ENCODE measurements around the gene SDC3. TPM values are rescaled to one million over a fixed set of nuclear protein-coding genes. Genes with fewer than 3 reads are reported as not detected.

Gene SDC3
- total RNA-seq, 1 donor from 2014 or later = 36.4 TPM

DNA sequence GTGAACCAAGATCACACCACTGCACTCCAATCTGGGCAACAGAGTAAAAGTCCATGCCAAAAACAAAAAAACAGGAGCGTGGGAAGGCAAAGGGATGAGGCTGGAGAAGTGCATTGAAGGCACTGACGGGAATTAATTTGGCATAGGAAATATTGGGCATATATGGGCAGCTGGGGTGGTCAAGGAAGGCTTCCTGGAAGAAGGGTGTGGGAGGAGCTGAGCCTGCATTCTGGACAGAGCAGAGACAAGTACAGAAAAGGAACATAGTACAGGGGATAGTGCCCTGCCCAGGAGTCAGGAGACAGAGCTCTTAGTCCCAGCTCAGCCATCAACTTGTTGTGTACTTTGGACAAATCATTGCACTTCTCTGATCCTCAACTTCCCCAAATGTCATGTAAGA lies 11.7 kb downstream of the SDC3 start:
- H3K36me3 ChIP-seq (ENCODE audit: control insufficient read depth, insufficient read depth, low read length) = no peaks in the 10 kb centered on the region
- TF ChIP-seq, protein P1, sequence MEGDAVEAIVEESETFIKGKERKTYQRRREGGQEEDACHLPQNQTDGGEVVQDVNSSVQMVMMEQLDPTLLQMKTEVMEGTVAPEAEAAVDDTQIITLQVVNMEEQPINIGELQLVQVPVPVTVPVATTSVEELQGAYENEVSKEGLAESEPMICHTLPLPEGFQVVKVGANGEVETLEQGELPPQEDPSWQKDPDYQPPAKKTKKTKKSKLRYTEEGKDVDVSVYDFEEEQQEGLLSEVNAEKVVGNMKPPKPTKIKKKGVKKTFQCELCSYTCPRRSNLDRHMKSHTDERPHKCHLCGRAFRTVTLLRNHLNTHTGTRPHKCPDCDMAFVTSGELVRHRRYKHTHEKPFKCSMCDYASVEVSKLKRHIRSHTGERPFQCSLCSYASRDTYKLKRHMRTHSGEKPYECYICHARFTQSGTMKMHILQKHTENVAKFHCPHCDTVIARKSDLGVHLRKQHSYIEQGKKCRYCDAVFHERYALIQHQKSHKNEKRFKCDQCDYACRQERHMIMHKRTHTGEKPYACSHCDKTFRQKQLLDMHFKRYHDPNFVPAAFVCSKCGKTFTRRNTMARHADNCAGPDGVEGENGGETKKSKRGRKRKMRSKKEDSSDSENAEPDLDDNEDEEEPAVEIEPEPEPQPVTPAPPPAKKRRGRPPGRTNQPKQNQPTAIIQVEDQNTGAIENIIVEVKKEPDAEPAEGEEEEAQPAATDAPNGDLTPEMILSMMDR (IDR thresholded peaks at IDR 0.05; ENCODE audit: insufficient read depth, low read length, poor library complexity, severe bottlenecking) = no peak
- H3K27me3 ChIP-seq (ENCODE audit: control insufficient read depth, insufficient read depth, low read length) = no peaks in the 10 kb centered on the region
- H3K4me3 ChIP-seq (ENCODE audit: low read depth, low read length) = no peak overlapping the region
- no peak for DNase-seq (ENCODE audit: low read depth)

DNA sequence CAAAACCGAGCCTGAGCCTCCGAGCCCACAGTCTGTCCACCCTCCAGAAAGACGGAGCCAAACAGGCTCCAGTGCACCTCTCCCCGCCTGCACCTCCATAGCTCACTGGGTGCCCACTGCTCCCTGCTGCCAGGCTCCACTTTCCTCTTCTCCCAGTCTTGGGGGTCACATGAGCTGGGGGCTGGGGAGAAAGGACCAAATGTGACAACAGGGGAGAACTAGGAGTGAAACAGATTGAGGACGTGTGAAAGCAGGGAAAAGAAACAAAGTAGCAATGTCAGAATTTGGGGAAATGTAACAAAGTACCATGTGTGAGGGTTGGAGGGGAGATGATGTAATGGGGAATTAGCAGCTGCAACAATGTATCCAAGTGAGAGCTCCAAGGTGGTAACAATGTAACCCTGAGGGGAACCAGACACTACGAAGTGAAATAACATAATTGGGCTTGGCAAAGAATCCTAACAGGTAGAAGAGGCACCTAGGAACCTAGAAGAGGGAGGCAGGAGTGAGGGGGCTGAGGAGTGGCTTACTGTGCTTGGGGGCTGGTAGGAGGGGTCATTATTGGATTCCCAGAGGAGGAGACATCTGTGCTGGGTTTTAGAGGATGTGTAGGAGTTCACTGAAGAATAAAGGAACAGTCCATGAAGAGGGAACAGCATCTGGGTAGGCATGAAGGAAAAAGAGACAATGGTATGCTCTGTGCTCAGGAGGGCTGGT lies 12.5 kb downstream of the SDC3 start:
- Histone ChIP-seq H3K4me3 (ENCODE audit: low read depth, low read length) (no peak overlapping the region), H3K36me3 (ENCODE audit: control insufficient read depth, insufficient read depth, low read length) (no peaks in the 10 kb centered on the region), H3K27me3 (ENCODE audit: control insufficient read depth, insufficient read depth, low read length) (no peaks in the 10 kb centered on the region)
- no peak for DNase-seq (ENCODE audit: low read depth)
- TF ChIP-seq, protein P1 (IDR thresholded peaks at IDR 0.05; ENCODE audit: insufficient read depth, low read length, poor library complexity, severe bottlenecking) = no peak

DNA sequence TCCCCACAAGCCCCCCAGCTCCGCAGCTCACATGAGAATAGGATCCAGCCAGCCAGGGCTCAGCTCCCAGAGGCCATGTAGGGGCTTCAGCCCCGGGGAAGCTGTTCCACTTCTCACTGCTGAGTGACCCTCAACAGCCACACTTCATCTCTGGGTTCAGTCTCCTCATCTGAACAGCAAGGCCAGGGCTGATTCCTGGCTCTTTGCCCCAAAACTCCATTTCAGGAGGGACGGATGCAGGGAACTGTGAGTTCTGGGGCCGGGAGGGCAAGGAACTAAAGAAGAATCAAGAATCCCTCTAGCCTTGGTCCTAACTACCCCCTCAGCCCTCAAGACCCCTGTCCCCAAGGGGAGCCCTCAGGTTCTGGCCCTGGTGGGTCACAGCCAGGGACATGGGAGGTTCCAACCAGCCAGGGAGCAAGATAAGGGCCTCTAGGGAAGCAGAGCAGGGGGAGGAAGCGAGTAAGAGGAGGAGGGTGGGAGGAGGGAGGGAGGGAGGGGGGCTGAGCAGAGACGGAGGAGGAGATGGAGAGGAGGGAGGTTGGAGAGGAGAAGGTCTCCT lies 13.1 kb downstream of the SDC3 start:
- DNase-seq (ENCODE audit: low read depth) = no peak
- TF ChIP-seq, protein P1 (IDR thresholded peaks at IDR 0.05; ENCODE audit: insufficient read depth, low read length, poor library complexity, severe bottlenecking) = no peak
- H3K27me3 ChIP-seq (ENCODE audit: control insufficient read depth, insufficient read depth, low read length) = no peaks in the 10 kb centered on the region
- no peaks in the 10 kb centered on the region for H3K36me3 ChIP-seq (ENCODE audit: control insufficient read depth, insufficient read depth, low read length)
- no peak overlapping the region for H3K4me3 ChIP-seq (ENCODE audit: low read depth, low read length)

DNA sequence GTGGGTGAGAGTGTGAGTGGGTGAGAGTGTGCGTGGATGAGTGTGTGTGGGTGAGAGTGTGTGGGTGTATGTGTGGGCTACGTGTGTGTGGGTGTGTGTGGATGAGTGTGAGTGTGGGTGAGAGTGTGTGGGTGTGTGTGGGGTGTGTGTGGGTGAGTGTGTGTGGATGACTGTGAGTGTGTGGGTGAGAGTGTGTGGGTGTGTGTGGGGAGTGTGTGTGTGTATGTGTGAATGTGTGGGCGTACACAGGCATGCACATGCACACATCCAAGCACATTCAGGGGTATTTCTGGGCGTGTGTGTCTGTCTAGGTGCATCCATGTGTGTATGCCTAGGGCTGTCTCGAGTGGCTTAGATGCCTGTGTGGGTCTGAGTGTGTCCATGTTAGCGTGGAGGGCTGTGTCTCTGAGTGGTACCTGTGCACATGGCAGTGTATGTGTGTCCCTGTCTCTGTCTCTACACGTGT lies 14.0 kb downstream of the SDC3 start:
- DNase-seq (ENCODE audit: low read depth) = no peak
- TF ChIP-seq, protein P1 (IDR thresholded peaks at IDR 0.05; ENCODE audit: insufficient read depth, low read length, poor library complexity, severe bottlenecking) = no peak
- Histone ChIP-seq H3K27me3 (ENCODE audit: control insufficient read depth, insufficient read depth, low read length) (no peaks in the 10 kb centered on the region), H3K4me3 (ENCODE audit: low read depth, low read length) (no peak overlapping the region), H3K36me3 (ENCODE audit: control insufficient read depth, insufficient read depth, low read length) (no peaks in the 10 kb centered on the region)

DNA sequence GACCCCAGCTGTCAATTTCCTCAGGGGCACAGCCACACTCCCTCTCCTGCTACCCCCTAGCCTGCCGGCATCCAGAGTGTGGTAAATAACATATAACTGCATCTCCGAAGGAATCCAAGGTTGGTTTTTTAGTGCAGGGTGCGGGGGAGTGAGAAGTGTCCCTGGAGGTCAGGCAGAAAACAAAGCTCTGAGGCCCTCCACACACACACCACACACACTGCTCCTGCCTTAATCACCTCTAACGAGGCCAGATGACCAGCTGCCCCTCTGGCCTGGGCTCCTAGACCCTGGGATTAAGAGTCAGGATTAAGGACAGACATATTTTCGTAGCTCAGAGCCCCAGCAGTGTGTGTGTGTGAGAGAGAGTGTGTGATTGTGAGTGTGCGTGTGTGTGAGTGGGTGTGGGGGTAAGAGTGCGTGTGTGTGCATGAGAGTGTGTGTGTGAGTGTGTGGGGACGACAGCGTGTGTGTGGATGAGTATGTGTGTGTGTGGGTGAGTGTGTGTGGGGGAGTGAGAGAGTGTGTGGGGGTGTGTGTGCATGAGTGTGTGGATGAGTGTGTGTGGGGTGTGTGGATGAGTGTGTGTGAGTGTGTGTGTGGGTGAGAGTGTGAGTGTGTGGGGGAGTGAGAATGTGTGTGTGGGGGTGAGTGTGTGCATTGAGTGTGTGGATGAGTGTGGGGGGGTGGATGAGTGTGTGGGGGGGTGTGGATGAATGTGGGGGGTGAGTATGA lies 14.6 kb downstream of the SDC3 start:
- no peak overlapping the region for H3K4me3 ChIP-seq (ENCODE audit: low read depth, low read length)
- H3K27me3 ChIP-seq (ENCODE audit: control insufficient read depth, insufficient read depth, low read length) = no peaks in the 10 kb centered on the region
- DNase-seq (ENCODE audit: low read depth) = no peak
- no peaks in the 10 kb centered on the region for H3K36me3 ChIP-seq (ENCODE audit: control insufficient read depth, insufficient read depth, low read length)
- TF ChIP-seq, protein P1 (IDR thresholded peaks at IDR 0.05; ENCODE audit: insufficient read depth, low read length, poor library complexity, severe bottlenecking) = no peak

Data from kidney epithelial cell (primary cell).